IgD-negative memory B cell (primary cell): ENCODE data around the gene CCR7. TPM values are rescaled to one million over a fixed set of nuclear protein-coding genes. Genes with fewer than 3 reads are reported as not detected.

Experiments
- H3K27ac Mint-ChIP-seq, 3 donors: one replicate each; pipeline ENCODE4 v1.8.0; 2020 to 2022; ENCODE audit warnings: mild to moderate bottlenecking in 3 of 3, mixed read lengths in 3 of 3, moderate library complexity in 1 of 3
- H3K27me3 Mint-ChIP-seq: one replicate; pipeline ENCODE4 v1.8.0; 2021; ENCODE audit warnings: mixed read lengths
- H3K36me3 Mint-ChIP-seq: one replicate; pipeline ENCODE4 v1.8.0; 2020; ENCODE audit warnings: mild to moderate bottlenecking, mixed read lengths
- H3K4me1 Mint-ChIP-seq, 3 donors: one replicate each; pipeline ENCODE4 v1.8.0; 2020 to 2022; ENCODE audit warnings: mixed read lengths in 3 of 3, mild to moderate bottlenecking in 1 of 3
- H3K4me3 Mint-ChIP-seq, 4 donors: one replicate each; pipeline ENCODE4 v1.8.0; 2020 to 2022; ENCODE audit warnings: mild to moderate bottlenecking in 4 of 4, mixed read lengths in 4 of 4, moderate library complexity in 3 of 4
- H3K9me3 Mint-ChIP-seq, 3 donors: one replicate each; pipeline ENCODE4 v1.8.0; 2020 to 2021; ENCODE audit warnings: mixed read lengths in 3 of 3, mild to moderate bottlenecking in 1 of 3
- polyA plus RNA-seq: library from polyadenylated mRNA; unstranded; fragments of 300-500 nt; fragmentation: Illumina TruSeq; gene quantifications from one replicate; pipeline ENCODE4 v1.2.3, GENCODE V29; 2021

The CCR7 gene
- polyA plus RNA-seq, 1 donor from 2014 or later = 257 TPM

DNA sequence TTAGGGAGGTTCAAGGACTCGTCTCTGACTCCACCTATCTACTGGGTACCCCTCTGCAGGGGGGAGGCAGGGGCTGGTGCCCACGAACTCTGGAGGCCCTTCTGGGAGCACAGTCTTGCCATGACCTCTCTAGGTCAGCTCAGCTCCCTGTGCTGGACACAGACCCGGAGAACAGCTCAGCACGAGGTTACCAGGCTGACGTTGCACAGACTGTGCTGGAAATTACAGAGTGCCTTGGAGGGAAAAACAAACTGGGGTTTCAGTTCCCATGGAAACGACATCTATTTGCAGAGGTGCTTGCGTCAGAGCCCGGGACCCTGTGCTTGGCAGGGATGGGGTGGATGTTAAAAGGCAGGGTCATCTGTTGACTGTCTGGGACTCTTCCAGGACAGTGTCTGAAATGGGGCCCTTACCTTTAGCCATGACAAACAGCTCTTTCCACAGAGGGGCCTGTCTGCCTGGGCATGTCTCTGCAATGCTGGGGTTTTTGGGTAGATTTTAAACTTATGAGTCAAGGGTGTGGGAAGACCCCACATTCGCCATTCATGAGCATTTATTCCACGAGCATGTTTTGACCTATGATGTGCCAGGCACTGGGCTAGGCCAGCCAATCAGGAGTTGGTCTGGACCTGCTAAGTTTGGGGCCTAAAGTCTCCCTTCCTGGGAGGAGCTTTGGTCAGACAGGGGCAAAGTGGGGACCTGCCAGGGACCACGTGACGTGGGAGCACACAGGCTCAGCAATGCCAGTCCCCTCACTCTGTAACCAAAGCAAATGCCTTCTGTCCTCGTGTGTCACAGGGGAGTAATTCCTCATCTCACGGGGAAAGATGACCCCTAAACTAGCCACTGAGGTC lies 22.5 kb downstream of the CCR7 start:
- H3K27me3 Mint-ChIP-seq = peaks cover 1% of the 10 kb centered on the region
- no peaks in the 10 kb centered on the region for H3K36me3 Mint-ChIP-seq
- H3K9me3 Mint-ChIP-seq = no peaks in the 10 kb centered on the region
- H3K27ac Mint-ChIP-seq = peak overlapping the region; percentile 81 to 100 (median 83)
- peaks cover 39 to 46% (median 43%) of the 10 kb centered on the region in 3 donors for H3K4me1 Mint-ChIP-seq
- peak overlapping the region in 3 of 4 donors; percentile 5 to 17 (median 7) for H3K4me3 Mint-ChIP-seq

- H3K9me3 Mint-ChIP-seq = no peaks in the 10 kb centered on the region
- peaks cover 34 to 43% (median 43%) of the 10 kb centered on the region in 3 donors for H3K4me1 Mint-ChIP-seq
- no peaks in the 10 kb centered on the region for H3K36me3 Mint-ChIP-seq
- peak overlapping the region; percentile 81 to 100 (median 83) for H3K27ac Mint-ChIP-seq
- peak overlapping the region in 3 of 4 donors; percentile 7 to 68 (median 17) for H3K4me3 Mint-ChIP-seq
- H3K27me3 Mint-ChIP-seq = peaks cover 1% of the 10 kb centered on the region
Measured at GRCh38 chr17:40541873-40542557, 23.3 kb downstream of the CCR7 start.

- Mint-ChIP-seq H3K9me3 (no peaks in the 10 kb centered on the region), H3K4me1 (peaks cover 28 to 39% (median 38%) of the 10 kb centered on the region in 3 donors), H3K27me3 (peaks cover 1% of the 10 kb centered on the region), H3K27ac (peak overlapping the region; percentile 55 to 100 (median 94)), H3K36me3 (no peaks in the 10 kb centered on the region), H3K4me3 (peak overlapping the region in 2 of 4 donors; percentile 68 to 84)
Measured at GRCh38 chr17:40541060-40541872, 24.0 kb downstream of the CCR7 start.

DNA sequence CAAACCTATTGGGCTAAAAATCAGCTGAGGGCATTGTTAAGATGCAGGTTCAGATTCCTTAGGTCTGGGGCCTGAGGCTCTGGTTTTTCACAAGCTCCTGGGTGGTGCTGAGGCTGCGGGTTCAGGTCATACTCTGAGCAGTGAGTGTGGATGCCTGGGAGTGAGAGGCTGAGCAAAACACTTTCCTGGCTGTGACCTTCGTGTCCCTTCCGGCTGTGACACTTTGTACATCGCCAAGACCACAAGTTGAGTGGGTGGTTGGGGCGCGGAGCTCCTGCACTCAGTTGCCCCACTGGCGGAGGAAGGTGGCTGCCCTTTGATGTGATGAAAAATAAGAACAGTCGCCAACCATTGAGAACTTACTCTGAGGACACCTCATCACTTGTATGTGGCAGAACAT lies 24.8 kb downstream of the CCR7 start:
- H3K36me3 Mint-ChIP-seq = no peaks in the 10 kb centered on the region
- peak overlapping the region in 2 of 4 donors; percentile 23 to 84 for H3K4me3 Mint-ChIP-seq
- peaks cover 1% of the 10 kb centered on the region for H3K27me3 Mint-ChIP-seq
- H3K4me1 Mint-ChIP-seq = peaks cover 28 to 43% (median 37%) of the 10 kb centered on the region in 3 donors
- peak overlapping the region; percentile 55 to 100 (median 94) for H3K27ac Mint-ChIP-seq
- no peaks in the 10 kb centered on the region for H3K9me3 Mint-ChIP-seq

- H3K27me3 Mint-ChIP-seq = peaks cover 1% of the 10 kb centered on the region
- no peaks in the 10 kb centered on the region for H3K9me3 Mint-ChIP-seq
- peaks cover 28 to 43% (median 35%) of the 10 kb centered on the region in 3 donors for H3K4me1 Mint-ChIP-seq
- no peaks in the 10 kb centered on the region for H3K36me3 Mint-ChIP-seq
- H3K4me3 Mint-ChIP-seq = peak overlapping the region in 1 of 4 donors; percentile 9
- peak overlapping the region; percentile 23 to 100 (median 55) for H3K27ac Mint-ChIP-seq
Measured at GRCh38 chr17:40539711-40540411, 25.4 kb downstream of the CCR7 start.

GRCh38 chr17:40538936-40539705 lies 26.2 kb downstream of the CCR7 start:
- H3K4me3 Mint-ChIP-seq = no peak overlapping the region
- H3K27me3 Mint-ChIP-seq = peaks cover 1% of the 10 kb centered on the region
- H3K36me3 Mint-ChIP-seq = no peaks in the 10 kb centered on the region
- H3K9me3 Mint-ChIP-seq = no peaks in the 10 kb centered on the region
- H3K4me1 Mint-ChIP-seq = peaks cover 34 to 48% (median 35%) of the 10 kb centered on the region in 3 donors
- peak overlapping the region; percentile 6 to 55 (median 53) for H3K27ac Mint-ChIP-seq

DNA sequence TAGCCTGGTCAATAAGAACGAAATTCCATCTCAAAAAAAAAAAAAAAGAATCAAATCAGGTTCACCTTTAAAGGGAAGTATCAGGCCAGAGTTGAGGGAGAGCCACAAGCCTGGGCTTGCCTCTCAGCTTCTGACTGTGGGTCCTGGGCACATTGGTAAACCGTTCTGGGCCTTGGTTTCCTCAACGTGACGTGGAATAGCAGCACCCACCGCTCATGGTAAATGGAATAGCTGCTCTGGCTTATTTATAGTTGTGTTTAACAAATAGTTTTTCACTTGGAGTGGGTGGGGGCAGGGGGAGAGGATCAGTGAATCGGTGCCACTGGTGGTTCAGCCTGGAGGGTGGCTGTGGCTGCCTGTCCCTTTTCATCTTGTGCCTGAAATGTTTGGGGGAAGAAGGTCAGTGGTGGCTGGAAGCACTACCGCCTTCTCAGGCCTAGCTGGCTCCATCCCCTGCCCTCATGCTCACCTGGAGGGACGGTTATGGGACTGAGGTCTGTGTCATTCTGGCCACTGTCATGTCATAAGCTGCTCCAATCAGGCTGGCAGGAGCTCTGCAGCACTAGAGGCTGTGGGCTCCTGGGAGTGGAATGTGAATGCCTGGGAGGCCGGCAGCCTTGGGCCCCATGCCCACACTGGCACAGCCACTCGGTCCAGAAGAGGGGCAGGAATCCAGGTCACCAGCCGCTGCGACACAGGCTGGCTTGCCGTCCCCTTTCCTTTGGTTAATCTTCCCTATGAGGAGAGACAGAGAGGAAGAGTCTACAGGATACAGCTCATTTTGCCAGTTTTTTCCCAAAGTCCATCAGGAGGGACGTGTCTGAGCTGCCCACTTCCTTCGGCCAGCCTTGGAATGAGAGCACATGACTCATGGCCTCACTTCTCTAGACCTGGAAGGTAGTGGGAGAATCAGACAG lies 27.0 kb downstream of the CCR7 start:
- Mint-ChIP-seq H3K27ac (peak overlapping the region in 2 of 3 donors; percentile 1 to 79), H3K4me3 (no peak overlapping the region), H3K27me3 (peaks cover 3% of the 10 kb centered on the region), H3K4me1 (peaks cover 41 to 55% (median 42%) of the 10 kb centered on the region in 3 donors), H3K36me3 (no peaks in the 10 kb centered on the region), H3K9me3 (no peaks in the 10 kb centered on the region)

- H3K27me3 Mint-ChIP-seq = peaks cover 2% of the 10 kb centered on the region
- no peaks in the 10 kb centered on the region for H3K36me3 Mint-ChIP-seq
- no peaks in the 10 kb centered on the region for H3K9me3 Mint-ChIP-seq
- H3K4me1 Mint-ChIP-seq = peaks cover 41 to 59% (median 48%) of the 10 kb centered on the region in 3 donors
- H3K4me3 Mint-ChIP-seq = no peak overlapping the region
- peak overlapping the region in 1 of 3 donors; percentile 79 for H3K27ac Mint-ChIP-seq
Measured at GRCh38 chr17:40536295-40537171, 28.7 kb downstream of the CCR7 start.

GRCh38 chr17:40535924-40536294 lies 29.4 kb downstream of the CCR7 start:
- Mint-ChIP-seq H3K27ac (peak overlapping the region; percentile 53 to 89 (median 84)), H3K36me3 (no peaks in the 10 kb centered on the region), H3K27me3 (peaks cover 2% of the 10 kb centered on the region), H3K9me3 (no peaks in the 10 kb centered on the region), H3K4me3 (peak overlapping the region in 1 of 4 donors; percentile 22), H3K4me1 (peaks cover 38 to 57% (median 48%) of the 10 kb centered on the region in 3 donors)

GRCh38 chr17:40535438-40535837 lies 29.8 kb downstream of the CCR7 start:
- Mint-ChIP-seq H3K27me3 (peaks cover 2% of the 10 kb centered on the region), H3K27ac (peak overlapping the region; percentile 53 to 100 (median 89)), H3K36me3 (no peaks in the 10 kb centered on the region), H3K9me3 (no peaks in the 10 kb centered on the region), H3K4me3 (peak overlapping the region in 2 of 4 donors; percentile 22 to 25), H3K4me1 (peaks cover 34 to 57% (median 49%) of the 10 kb centered on the region in 3 donors)

DNA sequence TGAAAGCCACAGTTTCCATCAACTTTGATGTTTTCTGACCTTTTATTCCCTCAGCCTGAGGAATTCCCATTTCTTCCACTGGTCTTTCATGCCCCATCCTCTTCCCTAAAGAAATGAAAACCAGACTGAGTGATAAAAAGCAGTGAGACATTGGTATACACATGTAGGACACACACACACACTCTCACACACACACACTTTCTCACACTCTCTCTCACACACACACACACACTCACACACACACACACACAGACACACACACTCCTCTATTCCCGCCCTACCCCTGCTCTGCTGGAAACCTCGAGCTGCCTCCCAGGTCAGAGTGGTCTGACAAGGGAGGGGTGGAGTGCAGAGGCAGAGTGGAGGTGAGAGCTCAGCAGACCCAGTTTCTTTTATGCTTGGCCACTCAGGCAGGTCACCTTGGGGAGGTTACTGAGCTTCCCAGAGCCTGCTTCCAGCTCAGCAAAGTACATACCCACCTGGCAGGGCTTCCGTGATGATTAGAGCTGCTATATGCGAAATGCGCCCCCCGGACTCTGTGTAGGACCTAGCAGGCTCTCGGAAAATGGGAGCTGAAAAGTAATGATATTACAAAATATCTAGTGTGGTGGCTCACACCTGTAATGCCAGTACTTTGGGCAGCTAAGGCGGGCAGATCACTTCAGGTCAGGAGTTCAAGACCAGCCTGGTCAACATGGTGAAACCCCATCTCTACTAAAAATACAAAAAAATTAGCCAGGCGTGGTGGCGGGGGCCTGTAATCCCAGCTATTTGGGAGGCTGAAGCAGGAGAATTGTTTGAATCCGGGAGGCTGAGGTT lies 30.7 kb downstream of the CCR7 start:
- H3K9me3 Mint-ChIP-seq = no peaks in the 10 kb centered on the region
- H3K4me3 Mint-ChIP-seq = peak overlapping the region in 2 of 4 donors; percentile 14 to 25
- H3K27ac Mint-ChIP-seq = peak overlapping the region; percentile 89 to 100 (median 95)
- no peaks in the 10 kb centered on the region for H3K36me3 Mint-ChIP-seq
- peaks cover 33 to 57% (median 46%) of the 10 kb centered on the region in 3 donors for H3K4me1 Mint-ChIP-seq
- H3K27me3 Mint-ChIP-seq = peaks cover 2% of the 10 kb centered on the region
